ENCODE results near the gene ASB16. TPM values are rescaled to one million over a fixed set of nuclear protein-coding genes. Genes with fewer than 3 reads are reported as not detected.

The ASB16 gene
- total and polyA plus RNA-seq, 9 of the 15 experiments (the other 6 are each of a cell fraction or from before 2014, with no cell fraction given), result 0.03 to 0.07 TPM; not detected in 7

- TF ChIP-seq ZNF785 (CRISPR knock-in tag; IDR thresholded peaks at IDR 0.05) (no peak), ZNF639 (CRISPR knock-in tag; conservative IDR thresholded peaks at IDR 0.05 in 1 of 2, IDR thresholded peaks at IDR 0.05 in 1 of 2) (no peak), ZNF507 (tag; conservative IDR thresholded peaks at IDR 0.05) (no peak), ESRRA (IDR thresholded peaks at IDR 0.05; ENCODE audit: borderline replicate concordance, low read depth) (no peak), TARDBP (IDR thresholded peaks at IDR 0.05) (0 out of 2 replicates have a peak, but pooled peaks have one; percentile 68), DPF2 (IDR thresholded peaks at IDR 0.05) (no peak), TGIF2 (CRISPR knock-in tag; IDR thresholded peaks at IDR 0.05) (no peak), SNRNP70 (optimal IDR thresholded peaks at IDR 0.05; ENCODE audit: low read depth, low read length) (no peak), ZNF431 (CRISPR knock-in tag; IDR thresholded peaks at IDR 0.05) (no peak), MGA (IDR thresholded peaks at IDR 0.05) (no peak), ZNF124 (CRISPR knock-in tag; IDR thresholded peaks at IDR 0.05) (no peak), BCOR (IDR thresholded peaks at IDR 0.05) (no peak), PRMT5 (CRISPR knock-in tag; IDR thresholded peaks at IDR 0.05) (no peak), GMEB1 (CRISPR knock-in tag; IDR thresholded peaks at IDR 0.05) (no peak)
These were observed 35.7 kb downstream of the ASB16 start (continued) for GRCh38 chr17:44205962-44206824.
